Pancreas (tissue), 10 donors: Measurements from ENCODE around the gene ACOXL. TPM values are rescaled to one million over a fixed set of nuclear protein-coding genes. Genes with fewer than 3 reads are reported as not detected.
A peak's percentile ranks its signal among the peaks of the same experiment; 100 is the strongest.

Experiments used
- ATAC-seq, 4 donors: fragments of 200-7000 bp; cut with Tn5 transposase; one replicate each; pipeline versions ENCODE4 v1.8.0 to v1.9.1; 2020; ENCODE audit warnings: mild to moderate bottlenecking in 4 of 4, moderate library complexity in 4 of 4
- DNase-seq, 6 donors: peaks; one replicate each; pipeline ENCODE4 v3.0.0-alpha.2; 2020
- FAIRE-seq: peaks from 2 replicates; lab custom pipeline; 2012; peaks lifted over from hg19 to GRCh38; lab: Jason Lieb, UNC
- H3K27ac ChIP-seq, 4 donors: fragments of 200-600 bp; sonication (generic); 1 replicate in 3 of 4; 2 replicates in 1 of 4; pipeline versions ENCODE4 v1.5.0 to v1.8.0; 2020
- H3K27me3 ChIP-seq, 4 donors: fragments of 200-600 bp; one replicate each; pipeline ENCODE4 v1.8.0; 2021
- H3K36me3 ChIP-seq, 3 donors: fragments of 200-600 bp; sonication (generic) in 1 of 3; one replicate each; pipeline versions ENCODE4 v1.5.0 to v1.8.0; 2020 to 2021
- H3K4me1 ChIP-seq, 3 donors: fragments of 200-600 bp; one replicate each; pipeline ENCODE4 v1.8.0; 2021
- H3K4me3 ChIP-seq, 4 donors: fragments of 200-600 bp; sonication (generic) in 2 of 4; one replicate each; pipeline versions ENCODE4 v1.5.0 to v1.8.0; 2020 to 2021
- H3K9me3 ChIP-seq, 4 donors: fragments of 200-600 bp; one replicate each; pipeline ENCODE4 v1.8.0; 2021
- CTCF ChIP-seq, 4 donors: fragments of 200-600 bp; sonication (generic) in 3 of 4; IDR thresholded peaks; one replicate each; pipeline versions ENCODE4 v1.5.0 to v1.8.0; 2021; ENCODE audit warnings: antibody characterized with exemption in 4 of 4
- WGBS, 2 donors: extraction: QIAGEN DNeasy Blood & Tissue Kit; methylation state at CpG; one replicate each; pipeline ENCODE4 v1.1.7; 2013; 5-methylcytosine and 5-hydroxymethylcytosine counted together
- intact Hi-C, 3 donors: fragments of 100-400 bp; cut with DNase I; formaldehyde crosslinking; loops; one replicate each; pipeline versions ENCODE4 v1.11.1 to v1.14.2; 2022
- polyA plus RNA-seq, 2 donors: library from polyadenylated mRNA; stranded (reverse); fragments of 200-250 nt; gene quantifications; one replicate each; pipeline ENCODE4 v1.2.3, GENCODE V29; 2013
- total RNA-seq, 6 donors: library from RNA; stranded (reverse); fragmentation: NEBNext Ultra II Directional in 4 of 6; extraction: Animal tissue kit (Norgen Biotek cat#: 25700) in 4 of 6; gene quantifications; one replicate each; pipeline versions ENCODE4 v1.2.1 to v1.2.4, GENCODE V29; 2021 to 2023
- donor health status: healthy with polysubstance abuse.
- donor health status: DM: no; HTN: no; CAD: no; lungs with moderate emphysema.
- donor health status: DM: no; HTN: no; CAD: no.
- donor health status: control.
- donor health status: control.
- donor health status: Bipolar disorder and iron deficiency.
- donor health status: DM: yes; HTN: yes; CAD: no.
- donor health status: DM: no; HTN: no; CAD: no.
- donor health status: DM: no; HTN: no; CAD: no.
- donor health status: DM: yes; HTN: yes; CAD: no.

The ACOXL gene
- total and polyA plus RNA-seq, 8 donors: 0.06 to 0.75 (median 0.21) TPM; not detected in 2

DNA sequence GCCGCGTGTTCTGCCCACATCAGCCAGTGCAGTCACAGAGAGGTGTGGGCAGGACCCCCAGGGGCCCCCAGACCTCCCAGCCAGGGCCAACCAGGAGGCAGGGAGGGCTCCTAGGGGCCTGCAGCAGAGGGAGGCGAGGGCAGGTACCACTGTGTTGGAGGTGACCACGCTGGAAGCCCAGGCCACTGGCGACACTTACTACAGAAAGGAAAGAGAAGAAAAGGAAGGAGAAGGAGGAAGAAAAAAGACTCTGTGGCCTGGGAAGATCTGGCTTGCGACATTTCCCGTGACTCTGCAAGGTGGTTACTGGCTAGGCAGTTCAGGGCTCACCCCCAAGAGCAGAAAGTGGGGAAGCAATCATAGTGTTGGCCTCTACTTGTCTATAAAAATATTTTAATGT is 290.3 kb downstream of the ACOXL start:
- ATAC-seq (no peak), FAIRE-seq (no peak), DNase-seq (peak in 1 of 6 donors; percentile 42)
- Histone ChIP-seq H3K36me3 (no peaks in the 10 kb centered on the region), H3K4me3 (no peak overlapping the region), H3K27ac (no peak overlapping the region), H3K9me3 (no peaks in the 10 kb centered on the region), H3K4me1 (no peaks in the 10 kb centered on the region), H3K27me3 (no peaks in the 10 kb centered on the region)
- TF ChIP-seq CTCF (IDR thresholded peaks at IDR 0.05): no peak
- 81 to 92% methylated on average over 7 of the region's 7 CpGs for WGBS, 2 donors
- intact Hi-C loops: no loop called here

GRCh38 chr2:111024496-111024895 is 292.1 kb downstream of the ACOXL start:
- no peak for FAIRE-seq
- H3K27me3 ChIP-seq: no peaks in the 10 kb centered on the region
- no peak for TF ChIP-seq CTCF (IDR thresholded peaks at IDR 0.05)
- no peak for ATAC-seq
- intact Hi-C loops: no loop called here
- H3K27ac ChIP-seq: no peak overlapping the region
- 56 to 59% methylated on average over 4 of the region's 4 CpGs for WGBS, 2 donors
- no peaks in the 10 kb centered on the region for H3K36me3 ChIP-seq
- H3K4me3 ChIP-seq: no peak overlapping the region
- H3K4me1 ChIP-seq: no peaks in the 10 kb centered on the region
- no peaks in the 10 kb centered on the region for H3K9me3 ChIP-seq
- DNase-seq: no peak

DNA sequence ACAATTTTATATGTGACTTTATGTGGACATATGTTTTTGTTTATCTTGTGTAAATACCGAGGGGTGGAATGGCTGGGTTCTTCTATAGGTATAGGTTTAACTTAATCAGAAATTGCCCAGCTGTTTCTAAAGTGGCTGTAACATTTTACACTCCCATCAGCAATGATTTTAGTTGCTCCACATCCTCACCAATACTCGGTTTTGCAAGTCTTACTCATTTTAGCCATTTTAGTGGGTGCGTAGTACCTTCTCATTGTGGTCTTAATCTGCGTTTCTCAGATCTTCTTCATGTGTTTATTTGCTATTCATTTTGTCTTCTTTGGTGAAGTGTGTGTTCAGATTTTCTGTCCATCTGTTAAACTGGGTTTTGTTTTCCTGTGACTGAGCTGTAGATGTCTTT is 292.9 kb downstream of the ACOXL start:
- intact Hi-C loops: no loop called here
- no peak for ATAC-seq
- no peak for FAIRE-seq

DNA sequence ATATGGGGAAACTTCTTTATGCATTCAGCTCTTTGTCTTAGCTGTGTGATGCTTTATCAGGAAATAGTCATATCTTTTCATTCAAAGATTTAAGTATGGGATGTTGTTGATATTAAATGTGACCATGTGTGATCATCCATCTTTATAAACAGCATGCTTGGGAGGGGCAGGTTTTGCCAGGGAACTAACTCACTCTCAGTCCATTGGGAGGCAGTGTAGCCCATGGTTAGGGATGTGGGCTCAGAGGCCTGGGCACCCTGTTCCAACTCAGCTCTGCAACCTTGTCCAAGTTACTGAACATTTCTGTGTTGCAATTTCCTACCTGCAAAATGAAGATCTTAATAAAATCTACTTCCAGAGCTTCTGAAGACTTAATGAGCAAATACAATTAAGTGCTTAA is 296.3 kb downstream of the ACOXL start:
- H3K9me3 ChIP-seq: no peaks in the 10 kb centered on the region
- intact Hi-C loops: no loop called here
- no peaks in the 10 kb centered on the region for H3K27me3 ChIP-seq
- ATAC-seq: no peak
- no peaks in the 10 kb centered on the region for H3K36me3 ChIP-seq
- DNase-seq: no peak
- H3K27ac ChIP-seq: no peak overlapping the region
- TF ChIP-seq CTCF (IDR thresholded peaks at IDR 0.05): no peak
- no peak overlapping the region for H3K4me3 ChIP-seq
- FAIRE-seq: no peak
- H3K4me1 ChIP-seq: peaks cover 0 to 3% (median 0%) of the 10 kb centered on the region in 3 donors

More for the DNA sequence above, 292.9 kb downstream of the ACOXL start:
- 60 to 62% methylated on average over 4 of the region's 4 CpGs for WGBS, 2 donors
- Histone ChIP-seq H3K9me3 (no peaks in the 10 kb centered on the region), H3K36me3 (no peaks in the 10 kb centered on the region), H3K27me3 (no peaks in the 10 kb centered on the region), H3K4me1 (no peaks in the 10 kb centered on the region), H3K27ac (no peak overlapping the region), H3K4me3 (no peak overlapping the region)
- DNase-seq: no peak
- no peak for TF ChIP-seq CTCF (IDR thresholded peaks at IDR 0.05)

DNA sequence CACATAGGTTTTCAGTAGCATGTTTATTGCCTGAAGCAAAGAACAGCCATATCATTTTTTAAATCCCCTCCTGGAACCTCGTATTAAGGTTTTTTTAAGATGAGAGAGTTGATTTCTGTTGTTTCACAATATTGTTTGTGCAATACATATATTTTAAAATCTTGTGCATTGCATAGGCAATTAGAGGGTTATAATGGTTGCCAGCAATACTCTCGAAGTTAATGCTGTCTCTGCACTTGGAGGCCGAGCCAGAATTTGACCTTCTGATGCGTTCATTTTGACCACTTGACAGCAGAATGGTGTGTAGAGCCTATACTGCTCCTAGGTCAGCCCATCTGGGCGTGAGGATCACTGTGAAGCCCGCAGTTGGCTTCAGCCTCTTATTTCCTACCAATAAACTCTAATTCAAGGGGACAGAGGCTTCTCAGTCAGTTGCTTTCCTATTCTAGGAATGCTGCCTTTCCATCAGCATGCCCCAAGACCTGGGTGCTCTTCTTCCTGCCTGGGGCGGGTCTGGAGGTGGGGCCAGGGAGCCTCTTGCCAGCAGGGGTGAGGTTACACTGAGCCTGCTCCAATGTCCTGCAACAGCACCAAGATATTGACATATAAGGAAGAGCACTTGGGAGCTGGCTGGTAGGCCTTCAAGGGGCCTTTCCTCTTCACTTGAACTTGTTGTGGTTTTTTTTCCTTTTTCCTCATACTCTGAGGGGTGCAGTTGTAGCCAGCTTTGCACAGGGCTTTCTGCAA is 297.0 kb downstream of the ACOXL start:
- FAIRE-seq (no peak), DNase-seq (no peak), ATAC-seq (no peak)
- intact Hi-C loops: no loop called here
- WGBS, 2 donors: 68 to 71% methylated on average over 7 of the region's 7 CpGs
- H3K27ac ChIP-seq: no peak overlapping the region
- H3K36me3 ChIP-seq: no peaks in the 10 kb centered on the region
- no peak for TF ChIP-seq CTCF (IDR thresholded peaks at IDR 0.05)
- no peaks in the 10 kb centered on the region for H3K27me3 ChIP-seq
- no peak overlapping the region for H3K4me3 ChIP-seq
- no peaks in the 10 kb centered on the region for H3K9me3 ChIP-seq
- H3K4me1 ChIP-seq: peaks cover 0 to 3% (median 0%) of the 10 kb centered on the region in 3 donors
